Frontal cortex (tissue), 4 donors: ENCODE data around the gene MMAA. TPM values are rescaled to one million over a fixed set of nuclear protein-coding genes. Genes with fewer than 3 reads are reported as not detected.
A peak's percentile ranks its signal among the peaks of the same experiment; 100 is the strongest.
"Not testable (repeated sequence)": the region's sequence is repeated elsewhere in the genome, so short reads cannot be mapped to it uniquely, and the experiment has no call there.

Source experiments
- DNase-seq, 2 donors: peaks; one replicate each; pipeline ENCODE4 v3.0.0; 2012; ENCODE audit warnings: low spot score in 2 of 2
- FAIRE-seq: peaks from 2 replicates; lab custom pipeline; 2012; peaks lifted over from hg19 to GRCh38; lab: Jason Lieb, UNC
- total RNA-seq: library from RNA; depleted of rRNA; stranded (reverse); fragments of >200 nt; gene quantifications from one replicate; pipeline ENCODE4 v1.2.3, GENCODE V29; 2014
- donor health status: control.
- donor health status: control.
- donor health status: control.

MMAA gene
- total RNA-seq, 1 donor from 2014 or later, result 7.7 TPM

GRCh38 chr4:145625677-145626622 is 6.8 kb downstream of the MMAA start:
- no peak for FAIRE-seq

DNA sequence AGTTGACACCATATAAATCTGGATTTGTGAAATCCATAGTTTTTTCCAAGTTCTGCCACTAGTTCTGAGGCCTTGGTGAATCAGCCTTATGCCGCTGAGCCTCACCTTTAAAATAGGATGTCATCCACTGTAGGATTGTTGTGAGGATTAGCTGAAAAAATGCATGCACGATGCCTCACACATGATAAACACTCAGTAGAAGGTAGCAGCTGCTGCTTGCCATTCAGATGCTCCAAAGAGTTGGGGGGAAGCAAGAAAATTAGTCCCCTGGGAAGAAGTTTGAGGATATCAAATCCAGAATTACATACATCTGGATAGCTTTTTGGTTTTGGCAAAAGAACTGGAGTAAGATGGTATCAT is 7.4 kb downstream of the MMAA start:
- FAIRE-seq (no peak), DNase-seq (no peak)

More at GRCh38 chr4:145625677-145626622, 6.8 kb downstream of the MMAA start:
- DNase-seq, result no peak

DNA sequence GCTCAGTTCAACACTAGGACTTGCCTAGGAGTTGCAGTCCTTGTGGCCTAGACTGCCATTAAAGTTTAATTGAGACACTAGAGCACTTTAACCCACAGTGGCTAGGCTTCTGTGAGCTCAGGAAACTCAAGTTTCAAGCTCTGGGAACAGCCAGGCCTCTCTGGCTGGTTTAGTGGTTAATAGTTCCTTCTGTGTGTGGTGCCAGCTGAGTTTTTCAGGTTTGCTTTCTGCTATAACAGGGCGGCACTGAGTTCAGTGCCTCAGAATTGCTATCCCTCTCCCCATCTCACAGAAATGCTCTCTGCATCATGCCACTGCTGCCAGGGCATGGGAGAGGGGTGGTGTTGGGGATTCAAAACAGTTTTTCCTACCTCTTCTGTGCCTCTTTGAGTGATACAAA is 15.9 kb downstream of the MMAA start:
- FAIRE-seq (no peak), DNase-seq (no peak)

- FAIRE-seq, result no peak
- DNase-seq, result no peak
Measured at GRCh38 chr4:145635630-145636029, 16.4 kb downstream of the MMAA start.

DNA sequence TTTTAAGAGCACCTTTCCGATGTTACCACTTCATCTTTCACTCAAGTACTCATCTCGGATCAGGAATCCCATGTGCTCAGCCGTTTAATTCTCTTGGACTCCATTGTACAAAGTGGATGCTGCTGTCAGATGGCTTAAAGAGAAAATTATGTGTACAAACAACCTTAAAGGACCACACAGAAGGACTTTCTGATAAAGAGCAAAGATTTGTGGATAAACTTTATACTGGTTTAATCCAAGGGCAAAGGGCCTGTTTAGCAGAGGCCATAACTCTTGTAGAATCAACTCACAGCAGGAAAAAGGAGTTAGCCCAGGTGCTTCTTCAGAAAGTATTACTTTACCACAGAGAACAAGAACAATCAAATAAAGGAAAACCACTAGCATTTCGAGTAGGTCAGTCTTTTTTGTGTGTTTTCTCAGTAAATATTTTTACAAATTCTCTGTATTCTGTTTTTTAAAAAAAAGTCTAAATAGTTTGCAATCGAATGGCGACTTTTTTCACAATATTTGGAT is 20.1 kb downstream of the MMAA start:
- peak; percentile 10 for FAIRE-seq
- DNase-seq, result no peak

DNA sequence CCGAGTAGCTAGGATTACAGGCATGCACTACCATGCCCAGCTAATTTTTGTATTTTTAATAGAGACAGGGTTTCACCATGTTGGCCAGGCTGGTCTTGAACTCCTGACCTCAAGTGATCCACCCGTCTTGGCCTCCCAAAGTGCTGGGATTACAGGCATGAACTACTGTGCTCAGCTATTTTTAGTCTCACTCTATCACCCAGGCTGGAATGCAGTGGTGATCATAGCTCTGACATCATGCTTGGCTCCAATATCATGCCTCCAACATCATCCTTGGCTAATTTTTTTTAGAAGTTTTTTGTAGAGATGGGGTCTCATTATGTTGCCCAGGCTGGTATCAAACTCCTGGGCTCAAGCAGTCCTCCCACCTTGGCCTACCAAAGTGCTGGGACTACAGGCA is 21.1 kb downstream of the MMAA start:
- not testable (repeated sequence) for FAIRE-seq, DNase-seq

DNA sequence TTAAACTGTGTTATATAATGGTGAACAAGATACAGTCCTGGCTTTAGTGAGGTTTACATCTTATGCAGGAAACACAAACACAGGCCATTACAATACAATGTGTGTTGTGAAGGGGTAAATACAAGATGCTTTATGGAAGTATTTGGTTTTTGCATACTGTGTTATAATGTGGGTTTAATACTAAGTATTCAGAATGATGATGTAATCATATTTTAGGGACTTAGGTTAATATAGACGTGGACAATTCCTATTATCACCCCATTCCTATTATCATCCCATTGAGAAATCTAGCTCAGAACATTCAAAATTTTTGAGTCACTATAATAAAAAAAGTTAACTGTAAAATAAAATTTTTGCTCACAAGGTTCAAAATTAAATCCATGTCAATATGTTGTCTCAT is 24.1 kb downstream of the MMAA start:
- DNase-seq, result no peak
- no peak for FAIRE-seq

- DNase-seq, result no peak
- no peak for FAIRE-seq
Measured at GRCh38 chr4:145644699-145645098, 25.5 kb downstream of the MMAA start.

- no peak for DNase-seq
- no peak for FAIRE-seq
Measured at GRCh38 chr4:145656156-145656555, 37.0 kb downstream of the MMAA start.

DNA sequence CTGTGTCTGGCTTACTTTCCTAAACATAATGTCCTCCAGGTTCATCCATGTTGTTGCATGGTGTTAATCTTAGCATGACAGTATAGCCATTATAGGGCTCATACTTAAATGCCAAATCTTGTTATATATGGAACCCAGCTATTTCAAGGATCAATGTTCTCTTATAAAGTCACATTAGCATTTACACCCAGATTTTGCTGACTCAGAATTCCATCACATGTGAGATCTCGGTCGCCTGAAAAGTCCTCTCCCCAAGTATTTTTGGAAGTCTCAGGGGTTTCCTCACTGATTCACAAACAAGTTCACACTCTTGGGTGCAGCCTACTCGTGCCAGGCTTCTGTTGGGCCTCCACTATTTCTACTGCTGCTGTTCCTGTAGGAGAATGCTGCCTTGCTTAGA is 40.9 kb downstream of the MMAA start:
- no peak for DNase-seq
- no peak for FAIRE-seq

DNA sequence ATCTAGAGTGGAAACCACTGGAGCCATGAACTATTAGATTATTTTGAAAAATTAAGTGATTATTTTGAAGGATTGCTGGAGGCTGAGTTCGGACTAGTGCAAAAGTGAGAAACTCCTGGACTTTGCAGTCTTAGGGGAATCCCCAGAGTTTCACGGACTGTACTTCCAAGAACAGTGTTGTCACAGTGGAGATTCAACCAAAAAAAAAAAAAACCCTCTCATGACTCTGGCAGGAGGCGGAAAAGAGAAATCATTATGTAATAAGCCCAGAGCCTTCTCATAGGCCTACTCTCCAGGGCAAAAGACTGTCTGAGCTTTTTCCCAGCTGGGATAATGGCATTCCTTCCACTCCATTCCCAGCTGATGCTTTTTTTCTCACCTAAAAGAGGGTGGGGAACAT is 44.0 kb downstream of the MMAA start:
- DNase-seq, result no peak
- FAIRE-seq, result no peak

DNA sequence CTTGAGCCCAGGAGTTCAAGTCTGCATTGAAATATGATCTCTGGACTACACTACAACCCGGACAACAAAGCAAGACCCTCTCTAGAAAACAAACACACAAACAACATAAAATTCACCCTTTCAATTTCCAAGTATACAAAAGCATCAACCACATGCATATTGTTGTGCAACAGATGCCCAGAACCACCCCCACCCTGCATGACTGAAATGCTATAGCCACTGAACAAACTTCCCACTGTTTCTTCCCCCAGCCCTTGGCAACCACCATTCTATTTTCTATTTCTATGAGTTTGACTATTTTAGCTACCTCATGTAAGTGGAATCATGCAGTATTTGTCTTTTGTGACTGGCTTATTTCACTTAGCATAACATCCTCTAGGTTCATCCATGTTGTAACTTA is 46.6 kb downstream of the MMAA start:
- no peak for FAIRE-seq
- DNase-seq, result no peak

GRCh38 chr4:145670422-145670821 is 51.2 kb downstream of the MMAA start:
- FAIRE-seq, result no peak
- no peak for DNase-seq

DNA sequence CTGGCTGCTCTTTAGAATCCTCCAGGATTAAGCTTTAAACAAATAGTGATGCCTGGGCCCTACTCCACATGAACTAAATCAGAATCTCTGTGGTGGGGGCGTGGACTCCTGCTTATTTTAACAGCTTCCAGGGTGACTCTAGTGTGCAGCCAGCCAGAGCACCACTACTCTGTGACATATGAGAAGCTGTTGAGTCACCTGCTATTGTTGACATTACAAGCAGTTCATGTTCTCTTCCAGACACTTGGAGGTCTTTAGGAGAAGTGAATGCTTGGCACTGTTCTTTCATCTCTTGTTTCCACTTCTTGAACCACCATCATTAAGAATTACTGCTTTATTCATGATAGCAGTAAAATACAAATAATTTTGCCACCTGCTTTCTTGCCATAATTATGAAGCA is 60.3 kb downstream of the MMAA start:
- no peak for FAIRE-seq
- no peak for DNase-seq

GRCh38 chr4:145679991-145680455 is 60.8 kb downstream of the MMAA start, which contains the start of gene C4orf51:
Gene C4orf51, plus strand, starts transcription at chr4:145680146. Its CDS starts 58 bp downstream, at chr4:145680204.
- FAIRE-seq (no peak), DNase-seq (no peak)

- DNase-seq (no peak), FAIRE-seq (no peak)
Measured at GRCh38 chr4:145680902-145681301, 61.7 kb downstream of the MMAA start.

GRCh38 chr4:145681518-145681917 is 62.3 kb downstream of the MMAA start:
- DNase-seq, result no peak
- FAIRE-seq, result no peak

DNA sequence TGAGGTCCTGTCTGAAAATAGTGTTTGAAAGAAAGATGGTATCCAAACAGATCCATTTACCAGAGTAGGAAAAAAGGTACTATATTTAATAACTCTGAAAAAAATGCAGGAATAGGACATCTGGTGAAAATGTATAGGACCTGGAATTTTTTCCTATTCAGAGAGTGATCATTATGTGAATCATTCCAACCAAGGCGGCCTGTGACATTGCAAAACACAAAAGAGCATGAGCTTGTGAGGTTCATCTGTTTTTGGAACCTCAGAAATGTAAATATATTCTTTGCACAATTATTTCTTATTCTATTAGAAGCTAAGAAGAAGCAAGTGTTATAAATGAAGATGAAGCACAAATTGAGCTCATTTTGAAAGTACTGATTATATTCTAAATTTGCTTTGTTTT is 62.8 kb downstream of the MMAA start:
- FAIRE-seq (no peak), DNase-seq (no peak)

DNA sequence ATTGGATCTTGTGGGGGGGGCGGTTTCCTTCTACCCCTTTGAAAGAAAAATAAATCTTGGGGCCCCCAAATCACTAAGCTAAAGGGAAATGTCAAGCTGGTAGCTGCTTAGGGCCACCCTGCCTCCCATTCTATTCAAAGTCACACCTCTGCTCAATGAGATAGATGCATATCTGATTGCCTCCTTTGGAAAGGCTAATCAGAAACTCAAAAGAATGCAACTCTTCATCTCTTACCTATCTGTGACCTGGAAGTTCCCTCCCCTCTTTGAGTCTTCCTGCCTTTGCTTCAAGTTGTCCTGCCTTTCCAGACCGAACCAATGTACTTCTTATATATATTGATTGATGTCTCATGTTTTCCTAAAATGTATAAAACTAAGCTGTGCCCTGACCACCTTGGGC is 67.8 kb downstream of the MMAA start:
- no peak for DNase-seq

GRCh38 chr4:145690610-145691009 is 71.4 kb downstream of the MMAA start:
- FAIRE-seq (no peak), DNase-seq (no peak)

More for the DNA sequence above, 67.8 kb downstream of the MMAA start:
- no peak for FAIRE-seq

GRCh38 chr4:145691416-145691815 is 72.2 kb downstream of the MMAA start:
- DNase-seq, FAIRE-seq: not testable (repeated sequence)
